Measurements from ENCODE around the gene DHTKD1.

DNA sequence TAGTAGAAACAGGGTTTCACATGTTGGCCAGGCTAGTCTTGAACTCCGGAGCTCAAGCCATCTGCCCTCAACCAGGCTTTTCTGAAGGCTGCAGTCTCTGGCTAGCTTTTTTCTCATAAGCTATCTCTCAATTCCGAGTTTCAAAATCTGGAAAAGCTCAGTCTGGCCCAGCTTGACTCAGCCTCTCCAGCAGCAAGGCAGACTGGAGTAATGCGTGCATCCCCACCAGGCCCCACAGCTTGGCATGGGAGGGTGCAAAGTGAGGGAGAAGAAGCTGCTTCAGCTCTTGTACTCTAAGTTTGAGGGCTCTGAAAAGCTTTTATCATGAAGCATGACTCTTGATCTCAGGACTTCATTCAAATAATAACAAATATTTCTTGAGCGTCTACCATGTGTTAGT lies 4.8 kb downstream of the DHTKD1 start:
- no peak for TF ChIP-seq POLR2A (IDR thresholded peaks at IDR 0.05)
- TF ChIP-seq, protein P1, sequence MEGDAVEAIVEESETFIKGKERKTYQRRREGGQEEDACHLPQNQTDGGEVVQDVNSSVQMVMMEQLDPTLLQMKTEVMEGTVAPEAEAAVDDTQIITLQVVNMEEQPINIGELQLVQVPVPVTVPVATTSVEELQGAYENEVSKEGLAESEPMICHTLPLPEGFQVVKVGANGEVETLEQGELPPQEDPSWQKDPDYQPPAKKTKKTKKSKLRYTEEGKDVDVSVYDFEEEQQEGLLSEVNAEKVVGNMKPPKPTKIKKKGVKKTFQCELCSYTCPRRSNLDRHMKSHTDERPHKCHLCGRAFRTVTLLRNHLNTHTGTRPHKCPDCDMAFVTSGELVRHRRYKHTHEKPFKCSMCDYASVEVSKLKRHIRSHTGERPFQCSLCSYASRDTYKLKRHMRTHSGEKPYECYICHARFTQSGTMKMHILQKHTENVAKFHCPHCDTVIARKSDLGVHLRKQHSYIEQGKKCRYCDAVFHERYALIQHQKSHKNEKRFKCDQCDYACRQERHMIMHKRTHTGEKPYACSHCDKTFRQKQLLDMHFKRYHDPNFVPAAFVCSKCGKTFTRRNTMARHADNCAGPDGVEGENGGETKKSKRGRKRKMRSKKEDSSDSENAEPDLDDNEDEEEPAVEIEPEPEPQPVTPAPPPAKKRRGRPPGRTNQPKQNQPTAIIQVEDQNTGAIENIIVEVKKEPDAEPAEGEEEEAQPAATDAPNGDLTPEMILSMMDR (IDR thresholded peaks at IDR 0.05 in 4 of 5, conservative IDR thresholded peaks at IDR 0.05 in 1 of 5), result no peak
